ENCODE data around the gene NOLC1.

GRCh38 chr10:102159051-102159597 is 6.9 kb downstream of the NOLC1 start:
- TF ChIP-seq POLR2AphosphoS5 (IDR thresholded peaks at IDR 0.05) (no peak), POLR2A (IDR thresholded peaks at IDR 0.05; ENCODE audit: low read depth) (no peak), CTCF (IDR thresholded peaks at IDR 0.05) (no peak), EP300 (IDR thresholded peaks at IDR 0.05) (no peak)
